GM12891 (cell line): ENCODE measurements around the gene DCAF4L1.

ENCODE experiments used
- DNase-seq: peaks from one replicate; pipeline ENCODE4 v3.0.0; 2011; ENCODE audit warnings: low spot score; ENCODE audit not compliant: insufficient read length
- FAIRE-seq: peaks from 2 replicates; lab custom pipeline; 2011; peaks lifted over from hg19 to GRCh38; lab: Jason Lieb, UNC
- PAX5 ChIP-seq: IDR thresholded peaks from 2 replicates; pipeline ENCODE4 v1.6.1; 2011; ENCODE audit warnings: low read length, moderate library complexity, mild to moderate bottlenecking; ENCODE audit not compliant: insufficient read depth, severe bottlenecking
- POLR2A ChIP-seq: IDR thresholded peaks from 2 replicates; pipeline ENCODE4 v1.6.1; 2011; ENCODE audit warnings: low read depth, low read length, control low read depth
- POLR2AphosphoS5 ChIP-seq: IDR thresholded peaks from 2 replicates; pipeline ENCODE4 v1.6.1; 2011; ENCODE audit warnings: low read depth, low read length, control low read depth
- POU2F2 ChIP-seq: IDR thresholded peaks from 2 replicates; pipeline ENCODE4 v1.6.1; 2011; ENCODE audit warnings: low read depth, mild to moderate bottlenecking, control low read depth, low read length, moderate library complexity
- SPI1 ChIP-seq: IDR thresholded peaks from 2 replicates; pipeline ENCODE4 v1.6.1; 2011; ENCODE audit warnings: low read depth, low read length, control low read depth
- TAF1 ChIP-seq: IDR thresholded peaks from 2 replicates; pipeline ENCODE4 v1.6.1; 2011; ENCODE audit warnings: low read depth, low read length, control low read depth

DCAF4L1 gene

GRCh38 chr4:41985151-41985550, 3.6 kb downstream of the DCAF4L1 start:
- no peak for DNase-seq
- no peak for TF ChIP-seq POLR2A
- TF ChIP-seq SPI1, result no peak
- no peak for TF ChIP-seq POU2F2
- no peak for TF ChIP-seq PAX5
- no peak for TF ChIP-seq POLR2AphosphoS5
- TF ChIP-seq TAF1, result no peak
- no peak for FAIRE-seq

GRCh38 chr4:41989994-41990364, 8.4 kb downstream of the DCAF4L1 start:
- no peak for DNase-seq
- no peak for FAIRE-seq
- no peak for TF ChIP-seq POLR2AphosphoS5
- TF ChIP-seq SPI1, result no peak

GRCh38 chr4:41990365-41991111, 9.0 kb downstream of the DCAF4L1 start, which contains the start of gene SLC30A9:
Gene SLC30A9, plus strand, starts transcription at chr4:41990530. Its CDS starts 122 bp downstream, at chr4:41990652.
- DNase-seq, result peak; percentile 83
- TF ChIP-seq SPI1, result peak; percentile 43
- TF ChIP-seq PAX5, result peak; percentile 1
- TF ChIP-seq POU2F2, result no peak; the same call in 1 of the 2 replicates
- TF ChIP-seq POLR2A, result peak; percentile 90
- TF ChIP-seq POLR2AphosphoS5, result peak; percentile 90
- peak; percentile 54 for TF ChIP-seq TAF1
- peak; percentile 99 for FAIRE-seq

GRCh38 chr4:41991916-41992767, 10.6 kb downstream of the DCAF4L1 start:
- TF ChIP-seq POLR2AphosphoS5, result no peak
- TF ChIP-seq PAX5, result no peak
- no peak for TF ChIP-seq POLR2A
- no peak for TF ChIP-seq SPI1
- TF ChIP-seq TAF1, result no peak
- no peak for TF ChIP-seq POU2F2
- no peak for FAIRE-seq
- no peak for DNase-seq

- no peak for DNase-seq
- no peak for FAIRE-seq
- no peak for TF ChIP-seq POLR2A
These were observed 11.7 kb downstream of the DCAF4L1 start for GRCh38 chr4:41992967-41993857.

- DNase-seq (no peak), FAIRE-seq (no peak)
- TF ChIP-seq POLR2AphosphoS5 (no peak), POLR2A (no peak), PAX5 (no peak)
These were observed 13.0 kb downstream of the DCAF4L1 start for GRCh38 chr4:41994461-41994985.

- peak; percentile 52 for FAIRE-seq
- TF ChIP-seq TAF1 (no peak), POLR2A (no peak), POLR2AphosphoS5 (no peak), PAX5 (no peak), SPI1 (no peak), POU2F2 (no peak)
These were observed 16.5 kb downstream of the DCAF4L1 start for GRCh38 chr4:41998019-41998418.

GRCh38 chr4:41999321-41999720, 17.8 kb downstream of the DCAF4L1 start:
- FAIRE-seq, result no peak
- no peak for TF ChIP-seq POLR2AphosphoS5
- no peak for TF ChIP-seq POLR2A
- no peak for TF ChIP-seq POU2F2
- TF ChIP-seq SPI1, result no peak
- no peak for TF ChIP-seq TAF1
- TF ChIP-seq PAX5, result no peak
- DNase-seq, result no peak

More at GRCh38 chr4:41998019-41998418, 16.5 kb downstream of the DCAF4L1 start:
- no peak for DNase-seq

- no peak for TF ChIP-seq PAX5
- TF ChIP-seq POLR2AphosphoS5, result no peak
- no peak for TF ChIP-seq TAF1
- no peak for TF ChIP-seq POLR2A
- TF ChIP-seq POU2F2, result no peak
- no peak for TF ChIP-seq SPI1
- FAIRE-seq (no peak), DNase-seq (no peak)
These were observed 26.6 kb downstream of the DCAF4L1 start for GRCh38 chr4:42008011-42008786.
